Stomach smooth muscle (tissue), 2 donors: ENCODE data around the gene GABBR2.

Experiments used
- H3K27ac ChIP-seq: one replicate; pipeline ENCODE4 v1.7.0; 2013; ENCODE audit warnings: mild to moderate bottlenecking, low read length, inconsistent platforms
- H3K27me3 ChIP-seq, 2 donors: one replicate each; pipeline ENCODE4 v1.7.0; 2013; ENCODE audit warnings: low read length in 2 of 2; ENCODE audit not compliant: insufficient read depth in 2 of 2, control insufficient read depth in 1 of 2
- H3K36me3 ChIP-seq, 2 donors: one replicate each; pipeline ENCODE4 v1.7.0; 2013; ENCODE audit warnings: low read length in 2 of 2; ENCODE audit not compliant: control insufficient read depth in 2 of 2, insufficient read depth in 2 of 2
- H3K4me1 ChIP-seq: one replicate; pipeline ENCODE4 v1.7.0; 2013; ENCODE audit warnings: low read length; ENCODE audit not compliant: control insufficient read depth, insufficient read depth
- H3K4me3 ChIP-seq, 2 donors: one replicate each; pipeline ENCODE4 v1.7.0; 2013; ENCODE audit warnings: low read length in 2 of 2
- H3K9ac ChIP-seq, 2 donors: one replicate each; pipeline ENCODE4 v1.7.0; 2013; ENCODE audit warnings: low read length in 2 of 2, mild to moderate bottlenecking in 1 of 2
- H3K9me3 ChIP-seq, 2 donors: one replicate each; pipeline ENCODE4 v1.7.0; 2013; ENCODE audit warnings: low read length in 2 of 2; ENCODE audit not compliant: control insufficient read depth in 2 of 2
- donor health status: healthy.
- donor health status: Pancreatic carcinoma.

The GABBR2 gene

GRCh38 chr9:98547606-98548005, 161.1 kb downstream of the GABBR2 start:
- no peaks in the 10 kb centered on the region for H3K4me1 ChIP-seq
- no peaks in the 10 kb centered on the region for H3K36me3 ChIP-seq
- H3K4me3 ChIP-seq = no peak overlapping the region
- peaks cover 0 to 2% of the 10 kb centered on the region in 2 donors for H3K9me3 ChIP-seq
- no peak overlapping the region for H3K9ac ChIP-seq
- H3K27ac ChIP-seq = no peak overlapping the region
- peaks cover 0 to 4% of the 10 kb centered on the region in 2 donors for H3K27me3 ChIP-seq

GRCh38 chr9:98545021-98545420, 163.7 kb downstream of the GABBR2 start:
- Histone ChIP-seq H3K9me3 (no peaks in the 10 kb centered on the region), H3K9ac (no peak overlapping the region), H3K4me1 (no peaks in the 10 kb centered on the region), H3K27me3 (peaks cover 0 to 4% of the 10 kb centered on the region in 2 donors), H3K4me3 (no peak overlapping the region), H3K36me3 (no peaks in the 10 kb centered on the region), H3K27ac (no peak overlapping the region)

DNA sequence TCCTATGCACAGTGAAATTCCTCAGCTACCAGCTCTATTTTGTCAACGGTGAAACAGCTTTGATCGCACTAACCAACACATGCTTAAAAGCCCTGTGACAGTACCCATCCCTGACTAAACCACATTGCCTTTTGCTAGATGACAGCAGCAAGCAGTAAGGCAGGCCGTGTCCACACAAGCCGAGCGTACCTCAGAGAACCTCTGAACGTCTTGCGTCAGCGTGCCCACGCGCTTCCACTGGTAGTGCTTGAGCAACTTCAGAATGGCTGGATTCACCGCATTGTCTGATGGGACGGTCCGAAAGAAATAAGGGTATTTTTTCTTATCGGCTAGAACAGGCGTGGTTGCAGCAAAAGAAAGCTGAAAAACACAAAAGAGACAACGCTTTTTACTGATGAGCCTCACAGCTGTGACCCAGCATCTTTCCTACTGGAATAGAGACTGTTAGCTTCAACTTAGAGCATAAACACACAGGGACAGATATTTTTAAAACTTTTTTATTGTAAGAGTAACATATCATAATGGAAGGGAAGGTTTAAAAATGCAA, 167.0 kb downstream of the GABBR2 start:
- no peak overlapping the region for H3K4me3 ChIP-seq
- H3K36me3 ChIP-seq = no peaks in the 10 kb centered on the region
- H3K9ac ChIP-seq = no peak overlapping the region

DNA sequence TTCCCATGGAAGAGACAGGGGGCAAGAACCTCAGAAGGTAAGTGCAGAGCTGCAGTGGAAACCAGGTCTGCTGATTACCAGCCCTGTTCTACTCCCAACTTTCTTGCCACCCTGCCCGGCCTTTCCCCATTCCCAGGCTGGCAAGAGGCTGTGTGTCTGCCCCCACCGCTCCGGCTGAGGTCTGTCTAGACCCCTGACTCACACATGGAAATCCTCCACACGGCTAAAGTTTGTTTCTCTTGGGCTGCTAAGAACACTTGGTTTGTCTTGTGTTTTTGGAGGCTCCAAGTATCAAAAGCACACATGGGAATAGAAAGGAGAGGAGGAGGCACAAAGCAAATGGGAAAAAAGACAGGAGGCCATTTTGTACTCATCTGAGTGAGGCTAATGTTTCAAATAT, 168.3 kb downstream of the GABBR2 start:
- no peaks in the 10 kb centered on the region for H3K4me1 ChIP-seq
- H3K4me3 ChIP-seq = no peak overlapping the region
- H3K27me3 ChIP-seq = peaks cover 0 to 3% of the 10 kb centered on the region in 2 donors
- H3K36me3 ChIP-seq = no peaks in the 10 kb centered on the region
- H3K9ac ChIP-seq = no peak overlapping the region
- H3K27ac ChIP-seq = no peak overlapping the region
- H3K9me3 ChIP-seq = peaks cover 0 to 5% of the 10 kb centered on the region in 2 donors

More for the DNA sequence above, 167.0 kb downstream of the GABBR2 start:
- H3K27me3 ChIP-seq = peaks cover 0 to 3% of the 10 kb centered on the region in 2 donors
- peaks cover 0 to 4% of the 10 kb centered on the region in 2 donors for H3K9me3 ChIP-seq
- no peak overlapping the region for H3K27ac ChIP-seq
- H3K4me1 ChIP-seq = no peaks in the 10 kb centered on the region

GRCh38 chr9:98539954-98540353, 168.8 kb downstream of the GABBR2 start:
- Histone ChIP-seq H3K4me3 (no peak overlapping the region), H3K36me3 (no peaks in the 10 kb centered on the region), H3K27ac (no peak overlapping the region), H3K4me1 (no peaks in the 10 kb centered on the region), H3K9ac (no peak overlapping the region), H3K27me3 (peaks cover 0 to 3% of the 10 kb centered on the region in 2 donors), H3K9me3 (peaks cover 0 to 5% of the 10 kb centered on the region in 2 donors)

DNA sequence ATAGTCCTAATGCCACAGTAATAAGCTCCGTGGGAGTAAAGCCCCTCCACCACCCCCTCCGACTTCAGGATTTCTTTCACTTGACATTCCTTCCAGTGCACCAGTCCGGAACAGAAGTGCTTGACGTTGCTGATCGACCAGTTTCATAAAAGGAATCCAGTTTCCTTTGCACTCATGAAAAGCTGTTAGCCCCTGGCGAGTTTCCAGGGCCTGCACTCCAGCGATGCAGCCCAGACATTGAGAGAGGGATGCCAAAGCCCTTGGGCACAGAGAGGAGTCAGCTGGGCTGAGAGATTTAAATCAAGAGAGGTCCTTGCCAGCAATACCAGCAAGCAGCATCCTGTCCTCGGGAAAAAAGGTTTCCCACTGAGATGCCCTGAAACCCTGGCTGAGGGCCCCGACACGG, 170.1 kb downstream of the GABBR2 start:
- no peak overlapping the region for H3K9ac ChIP-seq
- H3K4me3 ChIP-seq = no peak overlapping the region
- H3K4me1 ChIP-seq = no peaks in the 10 kb centered on the region
- H3K36me3 ChIP-seq = no peaks in the 10 kb centered on the region
- H3K27me3 ChIP-seq = peaks cover 0 to 3% of the 10 kb centered on the region in 2 donors
- no peak overlapping the region for H3K27ac ChIP-seq
- H3K9me3 ChIP-seq = peaks cover 0 to 5% of the 10 kb centered on the region in 2 donors

DNA sequence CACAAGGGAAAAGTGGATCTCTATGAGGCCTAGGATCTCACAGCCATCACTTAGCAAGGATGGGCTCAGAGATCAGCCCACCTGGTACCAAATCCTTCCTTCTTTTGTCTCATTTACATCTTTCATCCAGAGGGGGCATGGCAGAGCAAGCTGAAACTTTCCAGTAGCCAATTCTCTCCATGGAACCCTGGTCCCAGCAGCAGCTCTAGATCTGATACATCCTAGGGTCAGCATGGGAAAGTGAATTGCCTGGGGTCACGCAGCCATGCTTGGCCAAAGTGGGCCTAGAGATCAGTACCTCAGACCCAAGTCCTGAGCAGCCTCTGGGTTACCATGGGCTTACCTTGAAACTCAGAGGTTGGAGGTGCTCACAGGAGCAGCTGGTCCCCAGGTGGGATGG, 170.5 kb downstream of the GABBR2 start:
- no peak overlapping the region for H3K9ac ChIP-seq
- peaks cover 0 to 5% of the 10 kb centered on the region in 2 donors for H3K9me3 ChIP-seq

GRCh38 chr9:98536542-98537173, 172.1 kb downstream of the GABBR2 start:
- Histone ChIP-seq H3K9me3 (peaks cover 0 to 5% of the 10 kb centered on the region in 2 donors), H3K4me1 (no peaks in the 10 kb centered on the region), H3K9ac (no peak overlapping the region), H3K36me3 (no peaks in the 10 kb centered on the region), H3K27ac (no peak overlapping the region), H3K4me3 (no peak overlapping the region), H3K27me3 (peaks cover 0 to 3% of the 10 kb centered on the region in 2 donors)

More for the DNA sequence above, 170.5 kb downstream of the GABBR2 start:
- no peaks in the 10 kb centered on the region for H3K4me1 ChIP-seq
- H3K36me3 ChIP-seq = no peaks in the 10 kb centered on the region
- peaks cover 0 to 3% of the 10 kb centered on the region in 2 donors for H3K27me3 ChIP-seq
- no peak overlapping the region for H3K4me3 ChIP-seq
- H3K27ac ChIP-seq = no peak overlapping the region

- Histone ChIP-seq H3K27ac (no peak overlapping the region), H3K27me3 (peaks cover 0 to 7% of the 10 kb centered on the region in 2 donors), H3K9me3 (peaks cover 0 to 5% of the 10 kb centered on the region in 2 donors), H3K4me1 (no peaks in the 10 kb centered on the region), H3K4me3 (no peak overlapping the region), H3K36me3 (no peaks in the 10 kb centered on the region), H3K9ac (no peak overlapping the region)
Measured at GRCh38 chr9:98533866-98534265, 174.9 kb downstream of the GABBR2 start.

DNA sequence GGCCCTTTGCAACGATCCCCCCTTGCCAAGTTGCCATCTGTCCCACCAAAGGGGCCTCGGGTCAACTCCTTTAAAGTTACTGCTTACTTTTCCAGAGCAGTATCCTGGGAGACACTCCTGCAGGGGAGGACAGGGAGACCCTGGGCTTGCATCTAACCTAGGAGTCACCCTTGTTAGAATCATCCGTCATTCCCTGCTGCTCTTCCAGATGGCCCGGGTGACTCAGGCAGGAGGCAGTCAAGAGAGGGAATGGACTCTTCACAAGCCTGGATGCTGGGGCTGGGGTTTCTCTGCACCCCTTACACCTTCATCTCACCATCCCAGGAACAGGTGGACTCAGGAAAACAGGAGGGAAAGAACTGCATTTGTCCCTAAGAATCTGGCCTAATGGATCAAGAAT, 175.6 kb downstream of the GABBR2 start:
- no peak overlapping the region for H3K27ac ChIP-seq
- H3K36me3 ChIP-seq = no peaks in the 10 kb centered on the region
- H3K27me3 ChIP-seq = peaks cover 0 to 5% of the 10 kb centered on the region in 2 donors
- no peak overlapping the region for H3K9ac ChIP-seq
- H3K9me3 ChIP-seq = peaks cover 0 to 5% of the 10 kb centered on the region in 2 donors
- H3K4me3 ChIP-seq = no peak overlapping the region
- H3K4me1 ChIP-seq = no peaks in the 10 kb centered on the region

- H3K9me3 ChIP-seq = peaks cover 0 to 5% of the 10 kb centered on the region in 2 donors
Measured at GRCh38 chr9:98532574-98532973, 176.2 kb downstream of the GABBR2 start.

More at GRCh38 chr9:98532574-98532973, 176.2 kb downstream of the GABBR2 start:
- Histone ChIP-seq H3K9ac (no peak overlapping the region), H3K36me3 (no peaks in the 10 kb centered on the region), H3K27ac (no peak overlapping the region), H3K27me3 (peaks cover 0 to 5% of the 10 kb centered on the region in 2 donors), H3K4me3 (no peak overlapping the region), H3K4me1 (no peaks in the 10 kb centered on the region)
